Fibroblast of pulmonary artery (primary cell): Measurements from ENCODE around the gene CRISP1.

Experiments used
- DNase-seq: peaks from one replicate; pipeline ENCODE4 v3.0.0-alpha.2; 2010; ENCODE audit warnings: low read depth
- H3K4me3 ChIP-seq: replicated peaks from 2 replicates; pipeline ENCODE4 v1.5.1; 2011; ENCODE audit warnings: low read depth, mild to moderate bottlenecking, control low read depth, low read length, moderate library complexity
- CTCF ChIP-seq: IDR thresholded peaks from 2 replicates; pipeline ENCODE4 v1.5.1; 2011; ENCODE audit warnings: mild to moderate bottlenecking, control low read depth, low read length, inconsistent platforms; ENCODE audit errors: missing control alignments

Gene CRISP1

GRCh38 chr6:49847673-49848072, 18.7 kb downstream of the CRISP1 start:
- no peak overlapping the region for H3K4me3 ChIP-seq
- DNase-seq: no peak
- no peak for TF ChIP-seq CTCF

- DNase-seq: no peak
- TF ChIP-seq CTCF: no peak
- no peak overlapping the region for H3K4me3 ChIP-seq
Observed at GRCh38 chr6:49847014-49847413, 19.3 kb downstream of the CRISP1 start.

- TF ChIP-seq CTCF: no peak
- DNase-seq: no peak
- H3K4me3 ChIP-seq: no peak overlapping the region
Observed at GRCh38 chr6:49841424-49841823, 24.9 kb downstream of the CRISP1 start.

GRCh38 chr6:49839957-49840356, 26.4 kb downstream of the CRISP1 start:
- TF ChIP-seq CTCF: no peak
- H3K4me3 ChIP-seq: no peak overlapping the region

GRCh38 chr6:49839162-49839561, 27.2 kb downstream of the CRISP1 start:
- no peak for DNase-seq
- no peak for TF ChIP-seq CTCF
- no peak overlapping the region for H3K4me3 ChIP-seq

More at GRCh38 chr6:49839957-49840356, 26.4 kb downstream of the CRISP1 start:
- no peak for DNase-seq

GRCh38 chr6:49835140-49835539, 31.2 kb downstream of the CRISP1 start:
- no peak for TF ChIP-seq CTCF
- H3K4me3 ChIP-seq: no peak overlapping the region
- no peak for DNase-seq

- no peak for TF ChIP-seq CTCF
Observed at GRCh38 chr6:49833386-49833785, 32.9 kb downstream of the CRISP1 start.

More at GRCh38 chr6:49833386-49833785, 32.9 kb downstream of the CRISP1 start:
- H3K4me3 ChIP-seq: no peak overlapping the region
- DNase-seq: no peak
